ENCODE measurements around the gene ROBO1.

DNA sequence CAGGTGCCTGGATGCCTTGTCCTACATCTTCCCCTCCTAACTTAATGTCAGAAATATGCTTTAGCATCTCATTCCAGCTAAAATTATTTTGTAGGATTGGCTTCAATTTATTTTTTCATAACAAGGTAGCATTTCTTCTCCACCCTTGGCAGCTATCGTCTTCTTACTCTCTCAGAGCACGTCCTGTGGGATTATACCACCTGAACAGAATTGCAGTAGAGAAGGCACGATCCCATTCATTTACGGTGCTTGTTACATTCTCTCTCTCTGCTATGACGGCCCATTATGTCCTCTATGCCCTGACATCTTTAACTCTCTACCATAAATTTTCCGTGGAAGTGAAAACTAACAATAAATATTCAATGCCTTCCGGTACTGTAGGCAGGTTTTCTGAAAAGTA, 103.3 kb downstream of the ROBO1 start:
- TF ChIP-seq, protein P1, sequence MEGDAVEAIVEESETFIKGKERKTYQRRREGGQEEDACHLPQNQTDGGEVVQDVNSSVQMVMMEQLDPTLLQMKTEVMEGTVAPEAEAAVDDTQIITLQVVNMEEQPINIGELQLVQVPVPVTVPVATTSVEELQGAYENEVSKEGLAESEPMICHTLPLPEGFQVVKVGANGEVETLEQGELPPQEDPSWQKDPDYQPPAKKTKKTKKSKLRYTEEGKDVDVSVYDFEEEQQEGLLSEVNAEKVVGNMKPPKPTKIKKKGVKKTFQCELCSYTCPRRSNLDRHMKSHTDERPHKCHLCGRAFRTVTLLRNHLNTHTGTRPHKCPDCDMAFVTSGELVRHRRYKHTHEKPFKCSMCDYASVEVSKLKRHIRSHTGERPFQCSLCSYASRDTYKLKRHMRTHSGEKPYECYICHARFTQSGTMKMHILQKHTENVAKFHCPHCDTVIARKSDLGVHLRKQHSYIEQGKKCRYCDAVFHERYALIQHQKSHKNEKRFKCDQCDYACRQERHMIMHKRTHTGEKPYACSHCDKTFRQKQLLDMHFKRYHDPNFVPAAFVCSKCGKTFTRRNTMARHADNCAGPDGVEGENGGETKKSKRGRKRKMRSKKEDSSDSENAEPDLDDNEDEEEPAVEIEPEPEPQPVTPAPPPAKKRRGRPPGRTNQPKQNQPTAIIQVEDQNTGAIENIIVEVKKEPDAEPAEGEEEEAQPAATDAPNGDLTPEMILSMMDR (IDR thresholded peaks at IDR 0.05) = no peak
- no peak for TF ChIP-seq POLR2AphosphoS5 (IDR thresholded peaks at IDR 0.05; ENCODE audit: insufficient read depth in 1 of 2, low read depth in 1 of 2)
- no peak for TF ChIP-seq POLR2A (IDR thresholded peaks at IDR 0.05)

Data from vagina (tissue), 2 donors.